Esophagus muscularis mucosa (tissue), 4 donors: ENCODE measurements around the gene PICALM. TPM values are rescaled to one million over a fixed set of nuclear protein-coding genes. Genes with fewer than 3 reads are reported as not detected.

Experiments used
- DNase-seq: peaks from one replicate; pipeline ENCODE4 v3.0.0-alpha.2; 2017; ENCODE audit errors: extremely low spot score
- H3K27ac ChIP-seq, 4 donors: fragments of 200-600 bp; sonication (generic); replicated peaks in 1 of 4; 1 replicate in 3 of 4; 2 replicates in 1 of 4; pipeline ENCODE4 v1.5.1; 2016 to 2019; ENCODE audit warnings: mild to moderate bottlenecking in 1 of 4
- H3K27me3 ChIP-seq, 4 donors: fragments of 200-600 bp; sonication (generic); one replicate each; pipeline versions ENCODE4 v1.5.1 to v1.6.0; 2016 to 2019
- H3K36me3 ChIP-seq, 4 donors: fragments of 200-600 bp; sonication (generic); one replicate each; pipeline ENCODE4 v1.5.1; 2016 to 2019
- H3K4me1 ChIP-seq, 4 donors: fragments of 200-600 bp; sonication (generic); one replicate each; pipeline ENCODE4 v1.5.1; 2016 to 2019
- H3K4me3 ChIP-seq, 4 donors: fragments of 200-600 bp; sonication (generic); 1 replicate in 2 of 4; 2 replicates in 2 of 4; pipeline ENCODE4 v1.5.1; 2016 to 2019; ENCODE audit warnings: mild to moderate bottlenecking in 4 of 4, moderate library complexity in 1 of 4
- H3K9me3 ChIP-seq, 4 donors: fragments of 200-600 bp; sonication (generic); 1 replicate in 3 of 4; 2 replicates in 1 of 4; pipeline ENCODE4 v1.5.1; 2016 to 2019
- CTCF ChIP-seq, 3 experiments: fragments of 200-600 bp in 2 of 3; fragments of 450-650 bp in 1 of 3; sonication (generic) in 2 of 3; IDR thresholded peaks; one replicate each; pipeline ENCODE4 v1.5.1; 2017 to 2019; ENCODE audit warnings: antibody characterized with exemption in 3 of 3, mild to moderate bottlenecking in 2 of 3, moderate library complexity in 1 of 3
- EP300 ChIP-seq: sonication (generic); formaldehyde crosslinking; IDR thresholded peaks from one replicate; pipeline ENCODE4 v1.6.1; 2017; ENCODE audit warnings: antibody characterized with exemption
- POLR2A ChIP-seq: fragments of 450-650 bp; IDR thresholded peaks from one replicate; pipeline ENCODE4 v1.6.1; 2017; ENCODE audit warnings: antibody characterized with exemption, moderate library complexity, mild to moderate bottlenecking, low read depth
- POLR2AphosphoS5 ChIP-seq, 2 donors: sonication (generic); formaldehyde crosslinking; IDR thresholded peaks; one replicate each; pipeline ENCODE4 v1.6.1; 2017; ENCODE audit warnings: antibody characterized with exemption in 2 of 2
- WGBS: methylation state at CpG from one replicate; pipeline ENCODE4 v1.1.5; 2018; 5-methylcytosine and 5-hydroxymethylcytosine counted together
- intact Hi-C: fragments of 100-400 bp; cut with DNase I; formaldehyde crosslinking; loops from one replicate; pipeline ENCODE4 v1.15.1; 2023
- total RNA-seq, 4 donors: library from RNA; depleted of rRNA; stranded (reverse); fragments of >200 nt; gene quantifications; one replicate each; pipeline versions ENCODE4 v1.1.0 to v1.2.1, GENCODE V29; 2016

Gene PICALM
- total RNA-seq, 4 donors from 2014 or later, result 228 to 281 (median 266) TPM

GRCh38 chr11:86002431-86002830 lies 66.5 kb downstream of the PICALM start:
- Histone ChIP-seq H3K4me1 (no peaks in the 10 kb centered on the region), H3K9me3 (no peaks in the 10 kb centered on the region), H3K4me3 (no peak overlapping the region), H3K36me3 (peaks cover 30 to 99% (median 84%) of the 10 kb centered on the region in 4 donors), H3K27ac (no peak overlapping the region), H3K27me3 (no peaks in the 10 kb centered on the region)
- intact Hi-C loops, result no loop called here
- 96% methylated on average over 3 of the region's 3 CpGs for WGBS
- DNase-seq, result no peak
- no peak for TF ChIP-seq EP300
- TF ChIP-seq POLR2AphosphoS5 (IDR thresholded peaks at IDR 0.05), result no peak
- no peak for TF ChIP-seq POLR2A
- TF ChIP-seq CTCF (IDR thresholded peaks at IDR 0.05), result no peak

GRCh38 chr11:85991508-85991907 lies 77.4 kb downstream of the PICALM start:
- Histone ChIP-seq H3K9me3 (no peaks in the 10 kb centered on the region), H3K27me3 (no peaks in the 10 kb centered on the region), H3K27ac (no peak overlapping the region), H3K4me1 (peaks cover 9 to 12% (median 10%) of the 10 kb centered on the region in 4 donors), H3K4me3 (no peak overlapping the region), H3K36me3 (peaks cover 9 to 85% (median 44%) of the 10 kb centered on the region in 4 donors)
- DNase-seq, result no peak
- TF ChIP-seq POLR2AphosphoS5 (IDR thresholded peaks at IDR 0.05), result no peak
- TF ChIP-seq CTCF (IDR thresholded peaks at IDR 0.05), result no peak
- 99% methylated on average over 2 of the region's 2 CpGs for WGBS
- intact Hi-C loops, result no loop called here

- no peak overlapping the region for H3K27ac ChIP-seq
- 68% methylated on average over 2 of the region's 2 CpGs for WGBS
- no peak for DNase-seq
- intact Hi-C loops, result no loop called here
- peaks cover 9 to 12% (median 11%) of the 10 kb centered on the region in 4 donors for H3K4me1 ChIP-seq
- H3K9me3 ChIP-seq, result no peaks in the 10 kb centered on the region
- no peaks in the 10 kb centered on the region for H3K27me3 ChIP-seq
- no peak overlapping the region for H3K4me3 ChIP-seq
- TF ChIP-seq EP300 (no peak), POLR2AphosphoS5 (IDR thresholded peaks at IDR 0.05) (no peak), CTCF (IDR thresholded peaks at IDR 0.05) (no peak), POLR2A (no peak)
- H3K36me3 ChIP-seq, result peaks cover 9 to 75% (median 37%) of the 10 kb centered on the region in 4 donors
Measured at GRCh38 chr11:85989746-85990145, 79.1 kb downstream of the PICALM start.

GRCh38 chr11:85988780-85989179 lies 80.1 kb downstream of the PICALM start:
- intact Hi-C loops, result no loop called here
- WGBS, result 76% methylated on average over 3 of the region's 3 CpGs
- TF ChIP-seq POLR2A, result no peak
- TF ChIP-seq EP300, result no peak
- TF ChIP-seq CTCF (IDR thresholded peaks at IDR 0.05), result no peak
- TF ChIP-seq POLR2AphosphoS5 (IDR thresholded peaks at IDR 0.05), result no peak
- no peaks in the 10 kb centered on the region for H3K27me3 ChIP-seq
- H3K4me1 ChIP-seq, result peaks cover 9 to 12% (median 12%) of the 10 kb centered on the region in 4 donors
- H3K9me3 ChIP-seq, result no peaks in the 10 kb centered on the region
- H3K4me3 ChIP-seq, result no peak overlapping the region
- no peak for DNase-seq
- H3K27ac ChIP-seq, result no peak overlapping the region
- peaks cover 9 to 65% (median 30%) of the 10 kb centered on the region in 4 donors for H3K36me3 ChIP-seq

GRCh38 chr11:85977751-85978160 lies 91.1 kb downstream of the PICALM start:
- H3K27ac ChIP-seq, result peak overlapping the region in 2 of 4 donors; percentile 10 to 22
- WGBS, result 73% methylated on average over 4 of the region's 4 CpGs
- peaks cover 5 to 31% (median 23%) of the 10 kb centered on the region in 4 donors for H3K4me1 ChIP-seq
- TF ChIP-seq CTCF (IDR thresholded peaks at IDR 0.05), result no peak
- TF ChIP-seq POLR2A, result no peak
- no peak for TF ChIP-seq EP300
- peak in 1 of 2 donors; percentile 24 for TF ChIP-seq POLR2AphosphoS5 (IDR thresholded peaks at IDR 0.05)
- intact Hi-C loops, result no loop called here
- H3K4me3 ChIP-seq, result no peak overlapping the region
- H3K36me3 ChIP-seq, result peaks cover 10 to 79% (median 41%) of the 10 kb centered on the region in 4 donors
- no peak for DNase-seq
- H3K27me3 ChIP-seq, result no peaks in the 10 kb centered on the region
- no peaks in the 10 kb centered on the region for H3K9me3 ChIP-seq
